HepG2 (cell line): ENCODE measurements around the gene TRAPPC10. TPM values are rescaled to one million over a fixed set of nuclear protein-coding genes. Genes with fewer than 3 reads are reported as not detected.

Source experiments
- ATAC-seq: fragments of 200-7000 bp; cut with Tn5 transposase; 3 replicates; pipeline ENCODE4 v1.9.1; 2020; ENCODE audit warnings: mild to moderate bottlenecking, moderate library complexity
- BruUV-seq: library from RNA; stranded (reverse); fragments of 400-500 nt; replicated peaks from 2 replicates; lab custom pipeline; 2021; lab: Mats Ljungman, UMichigan
- CTCF ChIA-PET: fragments of 300-600 bp; formaldehyde crosslinking; extraction: SDS; loops from one replicate; lab custom pipeline; 2021; ENCODE audit warnings: low total read pairs, inconsistent platforms, low intra/inter-chr PET ratio; lab: Yijun Ruan, JAX
- POLR2A ChIA-PET: fragments of 350-600 bp; sonication (Branson Sonifier 250); formaldehyde crosslinking; loops from one replicate; lab custom pipeline; 2020; ENCODE audit warnings: antibody characterized with exemption, inconsistent platforms; lab: Yijun Ruan, JAX
- DNase-seq: peaks from one replicate; pipeline ENCODE4 v3.0.0-alpha.2; 2015; ENCODE audit warnings: low spot score
- FAIRE-seq: peaks from 3 replicates; lab custom pipeline; 2011; peaks lifted over from hg19 to GRCh38; lab: Jason Lieb, UNC
- H2AFZ ChIP-seq: one replicate; pipeline ENCODE4 v1.6.1; 2011; ENCODE audit warnings: low read length, inconsistent platforms
- H3K27ac ChIP-seq: fragments of 300-600 bp; 3 replicates; pipeline ENCODE4 v1.8.0; 2011; ENCODE audit warnings: mixed run types, mild to moderate bottlenecking, mixed read lengths, low read length, inconsistent platforms; ENCODE audit not compliant: insufficient read depth; ENCODE audit errors: extremely low read length
- H3K27me3 ChIP-seq, 2 experiments: fragments of 200-600 bp in 1 of 2; 2 replicates in 1 of 2; 3 replicates in 1 of 2; pipeline versions ENCODE4 v1.6.0 to v1.8.0; 2011; ENCODE audit warnings: low read length in 2 of 2, mild to moderate bottlenecking in 2 of 2, moderate library complexity in 2 of 2, inconsistent platforms in 1 of 2; ENCODE audit not compliant: insufficient read depth in 2 of 2, control insufficient read depth in 1 of 2
- H3K36me3 ChIP-seq, 2 experiments: fragments of 200-600 bp in 1 of 2; replicated peaks in 1 of 2; 2 replicates in 1 of 2; 3 replicates in 1 of 2; pipeline versions ENCODE4 v1.5.1 to v1.8.0; 2011; ENCODE audit warnings: low read length in 2 of 2, inconsistent platforms in 1 of 2; ENCODE audit not compliant: insufficient read depth in 2 of 2, control insufficient read depth in 1 of 2
- H3K4me1 ChIP-seq: 2 replicates; pipeline ENCODE4 v1.5.1; 2012; ENCODE audit warnings: low read length, inconsistent platforms; ENCODE audit not compliant: insufficient read depth
- H3K4me2 ChIP-seq: 2 replicates; pipeline ENCODE4 v1.6.0; 2011; ENCODE audit warnings: low read depth, low read length, inconsistent platforms
- H3K4me3 ChIP-seq, 3 experiments: fragments of 200-600 bp in 1 of 3; sonication (generic), shearing (Covaris generic) in 1 of 3; replicated peaks in 1 of 3; 2 replicates each; pipeline ENCODE4 v1.5.1; 2011 to 2016; ENCODE audit warnings: low read length in 3 of 3, inconsistent platforms in 2 of 3, low read depth in 2 of 3, mild to moderate bottlenecking in 2 of 3, control low read depth in 1 of 3, mixed read lengths in 1 of 3; ENCODE audit not compliant: insufficient read depth in 1 of 3
- H3K79me2 ChIP-seq: one replicate; pipeline ENCODE4 v1.6.1; 2011; ENCODE audit warnings: low read length, inconsistent platforms; ENCODE audit not compliant: insufficient read depth
- H3K9ac ChIP-seq: 2 replicates; pipeline ENCODE4 v1.6.0; 2011; ENCODE audit warnings: mild to moderate bottlenecking, low read depth, low read length, inconsistent platforms; ENCODE audit not compliant: insufficient read depth
- H3K9me3 ChIP-seq: 2 replicates; pipeline ENCODE4 v1.5.1; 2012; ENCODE audit warnings: mild to moderate bottlenecking, low read length
- H4K20me1 ChIP-seq: 2 replicates; pipeline ENCODE4 v1.6.0; 2011; ENCODE audit warnings: inconsistent platforms, mild to moderate bottlenecking, low read length, moderate library complexity; ENCODE audit not compliant: insufficient read depth
- CREB3 ChIP-seq: sonication (generic); formaldehyde crosslinking; IDR thresholded peaks from 2 replicates; pipeline ENCODE4 v1.5.0; 2020; ENCODE audit warnings: missing genetic modification reagents
- ELF3 ChIP-seq: IDR thresholded peaks from 2 replicates; pipeline ENCODE4 v1.6.1; 2016; ENCODE audit warnings: missing genetic modification reagents, missing compliant biosample characterization
- HNRNPH1 ChIP-seq: fragments of 200-400 bp; formaldehyde crosslinking; optimal IDR thresholded peaks from 2 replicates; pipeline ENCODE3; 2017; ENCODE audit warnings: mild to moderate bottlenecking, low read depth, low read length
- JUNB ChIP-seq: sonication (generic); formaldehyde crosslinking; IDR thresholded peaks from 2 replicates; pipeline ENCODE4 v1.8.0; 2022; ENCODE audit warnings: missing genetic modification reagents, mild to moderate bottlenecking, borderline replicate concordance
- NR3C1 ChIP-seq: sonication (generic); formaldehyde crosslinking; IDR thresholded peaks from 2 replicates; pipeline ENCODE4 v1.4.0; 2020; ENCODE audit warnings: missing genetic modification reagents
- PHB2 ChIP-seq: fragments of 450-650 bp; IDR thresholded peaks from 2 replicates; pipeline ENCODE4 v1.6.1; 2018; ENCODE audit not compliant: partially characterized antibody
- PRMT3 ChIP-seq: sonication (generic); formaldehyde crosslinking; IDR thresholded peaks from 2 replicates; pipeline ENCODE4 v1.8.1; 2022; ENCODE audit warnings: low read depth, mild to moderate bottlenecking, moderate library complexity, missing genetic modification reagents, borderline replicate concordance
- REXO4 ChIP-seq: sonication (generic); formaldehyde crosslinking; IDR thresholded peaks from 2 replicates; pipeline ENCODE4 v1.8.0; 2022; ENCODE audit warnings: missing genetic modification reagents, mild to moderate bottlenecking, borderline replicate concordance
- RNF2 ChIP-seq: fragments of 450-650 bp; conservative IDR thresholded peaks from 2 replicates; pipeline ENCODE4 v1.6.1; 2016; ENCODE audit warnings: low read depth
- U2AF2 ChIP-seq: fragments of 200-400 bp; formaldehyde crosslinking; IDR thresholded peaks from 2 replicates; pipeline ENCODE4 v1.6.1; 2017; ENCODE audit warnings: low read depth, mild to moderate bottlenecking, low read length
- ZFP62 ChIP-seq: sonication (generic); formaldehyde crosslinking; IDR thresholded peaks from 2 replicates; pipeline ENCODE4 v1.4.0; 2020; ENCODE audit warnings: missing genetic modification reagents
- ZNF101 ChIP-seq: sonication (generic); formaldehyde crosslinking; IDR thresholded peaks from 2 replicates; pipeline ENCODE4 v1.4.0; 2020; ENCODE audit warnings: mild to moderate bottlenecking, low read depth, missing genetic modification reagents, borderline replicate concordance
- ZNF33A ChIP-seq: sonication (generic); formaldehyde crosslinking; IDR thresholded peaks from 2 replicates; pipeline ENCODE4 v1.5.1; 2020; ENCODE audit warnings: missing genetic modification reagents, mild to moderate bottlenecking, moderate library complexity, borderline replicate concordance
- ZNF460 ChIP-seq: sonication (generic); formaldehyde crosslinking; IDR thresholded peaks from 2 replicates; pipeline ENCODE4 v1.5.1; 2020; ENCODE audit warnings: missing genetic modification reagents, mild to moderate bottlenecking, borderline replicate concordance
- ZNF468 ChIP-seq: sonication (generic); formaldehyde crosslinking; IDR thresholded peaks from 2 replicates; pipeline ENCODE4 v1.8.0; 2022; ENCODE audit warnings: mild to moderate bottlenecking, moderate library complexity, missing genetic modification reagents
- ZSCAN12 ChIP-seq: sonication (generic); formaldehyde crosslinking; IDR thresholded peaks from 2 replicates; pipeline ENCODE4 v1.9.0; 2021; ENCODE audit warnings: mild to moderate bottlenecking, missing genetic modification reagents
- WGBS: methylation state at CpG from one replicate; pipeline ENCODE4 v1.1.6; 2017; ENCODE audit warnings: low lambda C conversion rate; 5-methylcytosine and 5-hydroxymethylcytosine counted together
- in situ Hi-C: cut with HindIII; loops from 2 replicates; pipeline ENCODE4 v1.10.0; 2017; ENCODE audit warnings: low pct_unique_long_range_greater_than_20kb; ENCODE audit not compliant: extremely low pct_ligation_motif_present
- intact Hi-C: fragments of 100-400 bp; cut with micrococcal nuclease; formaldehyde crosslinking; loops from one replicate; pipeline ENCODE4 v1.10.0; 2022; ENCODE audit not compliant: unreplicated experiment
- polyA plus RNA-seq, 8 experiments: library from polyadenylated mRNA; depleted of rRNA in 3 of 8; stranded (reverse) in 7 of 8; unstranded in 1 of 8; fragments of >200 nt; fragmentation: Illumina TruSeq in 4 of 8; extraction: Trizol in 4 of 8; gene quantifications; 2 replicates each; pipeline versions ENCODE4 v1.2.1 to v1.2.3, GENCODE V29; 2011 to 2016; ENCODE audit warnings: low read depth in 4 of 8, missing spikeins in 1 of 8, mixed read lengths in 1 of 8; ENCODE audit not compliant: insufficient read depth in 1 of 8
- total RNA-seq, 5 experiments: library from RNA; depleted of rRNA; stranded (reverse); fragments of >200 nt; fragmentation: Illumina TruSeq; extraction: Trizol; gene quantifications; 2 replicates each; pipeline ENCODE4 v1.2.3, GENCODE V29; 2016; ENCODE audit warnings: low read depth in 1 of 5

Gene TRAPPC10
- total and polyA plus RNA-seq, 2 of the 13 experiments (the other 11 are each of a cell fraction or from before 2014, with no cell fraction given), result 10.6 to 16.5 TPM

- TF ChIP-seq ZNF460, result no peak
- TF ChIP-seq, all 625 proteins: peak for 0
Measured at GRCh38 chr21:44018127-44018526, 6.0 kb downstream of the TRAPPC10 start (continued).

GRCh38 chr21:44018813-44019567 lies 6.9 kb downstream of the TRAPPC10 start:
- POLR2A ChIA-PET, result no interaction called here

GRCh38 chr21:44019568-44019958 lies 7.5 kb downstream of the TRAPPC10 start:
- Histone ChIP-seq H4K20me1 (peaks cover 15% of the 10 kb centered on the region; the same call in 1 of the 2 replicates), H3K4me2 (no peak overlapping the region), H3K9me3 (no peaks in the 10 kb centered on the region), H3K36me3 (no peaks in the 10 kb centered on the region; a peak in 1 of 5 replicates), H3K4me1 (peaks cover 56% of the 10 kb centered on the region), H3K27me3 (no peaks in the 10 kb centered on the region), H3K9ac (no peak overlapping the region), H2AFZ (no peak overlapping the region), H3K27ac (no peak overlapping the region), H3K79me2 (peaks cover 85% of the 10 kb centered on the region), H3K4me3 (no peak overlapping the region)
- intact Hi-C loops (no loop called here), in situ Hi-C loops (no loop called here)
- CTCF ChIA-PET, result no interaction called here
- POLR2A ChIA-PET, result no interaction called here
- WGBS, result 97% methylated on average over 8 of the region's 8 CpGs
- FAIRE-seq, result no peak
- BruUV-seq, result no TSS peak
- no peak for ATAC-seq
- DNase-seq, result no peak
- no peak for TF ChIP-seq JUNB (CRISPR knock-in tag)
- TF ChIP-seq NR3C1 (CRISPR knock-in tag), result no peak
- no peak for TF ChIP-seq ZSCAN12 (CRISPR knock-in tag)
- TF ChIP-seq ZNF468, result no peak
- no peak for TF ChIP-seq PRMT3
- no peak for TF ChIP-seq ZFP62 (CRISPR knock-in tag)
- TF ChIP-seq ZNF33A (CRISPR knock-in tag), result no peak
- TF ChIP-seq HNRNPH1, result no peak
- no peak for TF ChIP-seq RNF2
- no peak for TF ChIP-seq ZNF101
- no peak for TF ChIP-seq ELF3 (CRISPR knock-in tag)
- TF ChIP-seq REXO4 (CRISPR knock-in tag), result no peak
- TF ChIP-seq CREB3, result no peak

More at GRCh38 chr21:44018813-44019567, 6.9 kb downstream of the TRAPPC10 start:
- no peak overlapping the region for H3K27ac ChIP-seq
- H3K27me3 ChIP-seq, result no peaks in the 10 kb centered on the region
- no peaks in the 10 kb centered on the region; a peak in 1 of 5 replicates for H3K36me3 ChIP-seq
- intact Hi-C loops (no loop called here), in situ Hi-C loops (no loop called here)
- 88% methylated on average over 10 of the region's 10 CpGs for WGBS
- no TSS peak for BruUV-seq
- peaks cover 15% of the 10 kb centered on the region; the same call in 1 of the 2 replicates for H4K20me1 ChIP-seq
- no peak for TF ChIP-seq PHB2
- TF ChIP-seq U2AF2, result no peak
- H3K9me3 ChIP-seq, result no peaks in the 10 kb centered on the region
- CTCF ChIA-PET, result no interaction called here
- ATAC-seq (peak; percentile 60; the same call in 1 of the 3 replicates), DNase-seq (no peak), FAIRE-seq (no peak)
- peaks cover 85% of the 10 kb centered on the region for H3K79me2 ChIP-seq
- H2AFZ ChIP-seq, result no peak overlapping the region
- H3K4me2 ChIP-seq, result no peak overlapping the region
- H3K4me3 ChIP-seq, result no peak overlapping the region
- H3K4me1 ChIP-seq, result peaks cover 62% of the 10 kb centered on the region
- no peak overlapping the region for H3K9ac ChIP-seq
